Fibroblast of skin of left biceps (primary cell): ENCODE data around the gene TMEM178B.
"Not testable (repeated sequence)": the region's sequence is repeated elsewhere in the genome, so short reads cannot be mapped to it uniquely, and the experiment has no call there.

ENCODE experiments used
- DNase-seq, 2 experiments: peaks; one replicate each; pipeline ENCODE4 v3.0.0-alpha.2; 2013; ENCODE audit warnings: low read depth in 2 of 2

TMEM178B gene

GRCh38 chr7:141074162-141074991 is 513 bp downstream of the TMEM178B start:
- DNase-seq: no peak

GRCh38 chr7:141074997-141075396 is 1.1 kb downstream of the TMEM178B start:
- no peak for DNase-seq

GRCh38 chr7:141076377-141076776 is 2.5 kb downstream of the TMEM178B start:
- no peak for DNase-seq

GRCh38 chr7:141079219-141079618 is 5.4 kb downstream of the TMEM178B start:
- no peak for DNase-seq

GRCh38 chr7:141089490-141089889 is 15.6 kb downstream of the TMEM178B start:
- not testable (repeated sequence) for DNase-seq

GRCh38 chr7:141094336-141095070 is 20.6 kb downstream of the TMEM178B start:
- no peak for DNase-seq

- DNase-seq: no peak
Measured at GRCh38 chr7:141097430-141097829, 23.6 kb downstream of the TMEM178B start.

- no peak for DNase-seq
Measured at GRCh38 chr7:141102436-141102835, 28.6 kb downstream of the TMEM178B start.

GRCh38 chr7:141103847-141104429 is 30.1 kb downstream of the TMEM178B start:
- no peak for DNase-seq

- no peak for DNase-seq
Measured at GRCh38 chr7:141113131-141113530, 39.3 kb downstream of the TMEM178B start.

GRCh38 chr7:141114029-141114664 is 40.3 kb downstream of the TMEM178B start:
- no peak for DNase-seq

GRCh38 chr7:141115965-141116364 is 42.1 kb downstream of the TMEM178B start:
- no peak for DNase-seq

- not testable (repeated sequence) for DNase-seq
Measured at GRCh38 chr7:141116661-141117060, 42.8 kb downstream of the TMEM178B start.

GRCh38 chr7:141118767-141119166 is 44.9 kb downstream of the TMEM178B start:
- DNase-seq: no peak

- DNase-seq: no peak
Measured at GRCh38 chr7:141119187-141119586, 45.3 kb downstream of the TMEM178B start.

GRCh38 chr7:141122736-141123135 is 48.9 kb downstream of the TMEM178B start:
- no peak for DNase-seq

- no peak for DNase-seq
Measured at GRCh38 chr7:141123522-141123921, 49.7 kb downstream of the TMEM178B start.

GRCh38 chr7:141126107-141126506 is 52.2 kb downstream of the TMEM178B start:
- no peak for DNase-seq

- no peak for DNase-seq
Measured at GRCh38 chr7:141128506-141128905, 54.6 kb downstream of the TMEM178B start.

- DNase-seq: no peak
Measured at GRCh38 chr7:141128931-141129330, 55.1 kb downstream of the TMEM178B start.

- no peak for DNase-seq
Measured at GRCh38 chr7:141132671-141133070, 58.8 kb downstream of the TMEM178B start.

GRCh38 chr7:141133646-141134045 is 59.8 kb downstream of the TMEM178B start:
- no peak for DNase-seq
